Fibroblast of upper back skin (primary cell): ENCODE measurements around the gene SLC2A11.

Source experiments
- DNase-seq: peaks from one replicate; pipeline ENCODE4 v3.0.0-alpha.2; 2013

The SLC2A11 gene

DNA sequence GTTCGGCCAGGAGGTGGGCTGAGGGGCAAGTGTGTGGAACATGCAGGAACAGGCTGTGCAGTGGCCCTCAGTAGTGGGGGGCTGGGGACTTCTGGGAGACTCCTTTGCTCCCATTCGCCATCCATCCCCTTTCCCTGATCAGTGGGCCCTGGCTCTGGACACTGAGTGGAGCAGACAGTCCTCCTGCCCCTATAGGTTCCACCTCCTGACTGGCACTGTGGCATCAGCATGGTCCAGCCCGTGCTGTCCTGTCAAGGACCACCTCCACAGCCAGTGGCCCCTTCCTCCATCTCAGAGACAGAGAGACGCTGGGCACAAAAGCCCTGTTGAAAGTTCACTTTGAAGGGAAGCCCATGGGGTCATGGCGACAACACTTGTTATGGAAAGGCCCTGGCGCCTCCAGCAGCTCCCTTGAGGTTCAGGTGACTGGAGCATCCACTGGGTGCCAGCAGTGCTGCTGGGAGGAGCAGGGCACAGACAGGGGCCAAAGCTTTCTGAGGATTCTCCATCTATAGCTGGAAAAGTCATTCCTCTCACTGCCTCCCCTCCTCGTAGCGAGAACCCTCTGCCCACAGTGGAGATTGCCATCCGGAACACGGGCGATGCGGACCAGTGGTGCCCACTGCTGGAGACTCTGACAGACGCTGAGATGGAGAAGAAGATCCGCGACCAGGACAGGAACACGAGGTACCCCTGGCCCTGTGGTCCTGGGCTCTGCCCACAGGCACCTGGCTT is 24.5 kb upstream of the SLC2A11 start:
- no peak for DNase-seq

DNA sequence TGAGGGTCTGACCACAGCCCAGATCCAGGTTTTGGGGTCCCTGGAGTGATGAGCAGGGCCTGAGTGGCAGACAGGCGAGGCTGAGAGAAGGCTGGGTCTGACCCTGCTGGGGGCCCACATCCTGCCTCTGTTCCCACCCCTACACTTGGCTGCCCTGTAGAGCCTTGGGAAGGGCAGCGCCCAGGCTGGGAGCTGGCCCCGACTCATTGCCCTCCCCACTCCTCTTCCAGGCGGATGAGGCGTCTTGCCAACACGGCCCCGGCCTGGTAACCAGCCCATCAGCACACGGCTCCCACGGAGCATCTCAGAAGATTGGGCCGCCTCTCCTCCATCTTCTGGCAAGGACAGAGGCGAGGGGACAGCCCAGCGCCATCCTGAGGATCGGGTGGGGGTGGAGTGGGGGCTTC is 23.8 kb upstream of the SLC2A11 start:
- DNase-seq: no peak

DNA sequence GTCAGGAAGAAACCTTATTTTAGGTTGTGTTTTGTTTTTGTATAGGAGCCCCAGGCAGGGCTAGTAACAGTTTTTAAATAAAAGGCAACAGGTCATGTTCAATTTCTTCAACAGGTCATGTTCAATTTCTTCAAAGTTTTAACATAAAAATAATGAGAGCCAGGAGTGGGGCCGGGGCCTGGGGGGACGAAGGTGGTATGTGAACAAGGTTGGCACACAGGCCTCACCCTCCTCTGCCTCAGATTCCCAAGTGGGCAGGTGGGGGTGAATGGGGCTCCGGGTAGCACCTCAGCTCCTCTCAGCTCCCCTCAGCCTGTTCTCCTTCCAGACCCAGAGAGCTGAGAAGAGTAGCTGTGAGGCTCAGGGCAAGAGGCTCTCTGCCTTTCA is 23.3 kb upstream of the SLC2A11 start:
- DNase-seq: no peak

DNA sequence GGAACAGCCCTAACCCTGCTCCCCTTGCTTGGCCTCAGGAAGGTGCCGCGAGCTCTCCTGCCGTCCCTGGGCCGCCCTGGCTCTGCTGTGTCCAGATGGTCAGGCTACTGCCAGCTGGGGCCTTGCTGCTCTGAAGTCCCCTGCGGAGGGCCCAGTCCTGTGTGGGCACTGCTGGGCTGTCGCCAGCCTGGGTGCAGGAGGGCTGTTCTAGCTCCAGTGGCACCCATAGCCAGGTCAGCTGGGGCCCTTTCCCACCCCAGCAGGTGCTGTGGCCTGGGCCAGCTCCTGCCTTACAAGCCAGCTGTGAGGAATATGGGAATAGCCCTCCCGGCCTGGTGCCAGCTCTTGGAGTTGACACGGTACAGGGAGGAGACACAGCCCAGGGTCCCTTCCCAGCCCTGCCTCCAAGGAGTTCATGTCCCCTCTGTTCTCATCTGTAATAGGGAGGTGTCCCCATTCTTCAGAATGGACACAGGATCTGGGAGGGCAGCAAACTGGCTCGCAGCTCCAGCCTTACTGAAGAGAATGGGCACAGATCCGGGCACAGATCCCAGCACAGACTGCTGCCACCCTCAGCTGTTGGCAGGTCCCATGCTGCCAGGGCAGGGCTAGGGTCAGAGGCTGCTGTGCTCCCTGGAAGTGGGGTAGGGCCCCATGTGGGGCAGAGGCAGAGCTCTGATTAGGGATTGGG is 22.7 kb upstream of the SLC2A11 start:
- no peak for DNase-seq

DNA sequence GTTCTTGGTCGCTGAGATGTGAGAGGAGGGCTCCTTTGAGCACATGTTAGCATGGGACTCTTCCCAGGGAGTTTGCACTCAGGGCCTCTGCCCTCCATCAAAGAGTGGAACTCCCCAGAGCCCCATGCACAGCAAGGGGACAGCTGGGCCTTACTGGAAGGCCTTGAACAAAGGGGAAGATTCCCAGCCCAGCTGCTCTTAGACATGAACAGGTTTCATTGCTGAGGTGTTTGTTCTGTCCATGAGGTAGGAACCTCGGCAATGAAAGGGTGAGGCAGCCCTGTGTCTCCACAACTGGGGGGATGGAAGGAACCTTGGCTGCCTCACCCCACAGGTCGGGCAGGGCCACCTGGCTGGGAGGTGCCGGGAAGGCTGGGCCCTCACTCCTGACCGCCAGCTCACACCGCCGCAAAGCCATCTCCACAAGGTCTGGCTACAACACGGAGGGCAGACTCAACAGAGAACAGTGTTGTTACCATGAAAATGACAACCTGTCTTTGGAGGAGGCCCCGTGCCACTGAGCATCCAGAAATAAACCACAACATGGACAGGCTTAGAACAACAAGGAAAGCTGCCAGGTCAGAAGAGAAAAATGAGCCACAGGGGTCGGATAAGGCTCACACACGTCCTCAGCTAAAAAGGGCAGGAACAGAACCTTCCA is 22.1 kb upstream of the SLC2A11 start:
- DNase-seq: no peak

DNA sequence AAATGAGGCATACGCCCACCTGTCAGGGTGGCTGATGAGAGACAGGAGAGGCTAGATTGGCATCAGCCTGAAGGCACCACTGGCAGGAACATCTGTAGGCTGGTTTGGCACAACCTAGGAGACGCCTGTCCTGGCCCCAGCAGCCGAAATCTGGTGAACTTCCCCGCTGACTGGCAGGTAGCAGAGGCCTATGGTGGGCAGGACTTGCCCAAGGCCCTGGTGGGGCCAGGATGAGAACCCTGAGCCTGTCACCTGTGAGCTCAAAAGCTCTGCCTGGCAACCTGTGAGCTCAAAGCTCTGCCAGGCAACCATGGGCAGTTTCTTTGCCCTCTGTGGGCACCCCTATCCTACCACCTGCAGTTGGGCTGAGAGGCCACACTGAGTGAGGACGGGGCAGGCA is 21.4 kb upstream of the SLC2A11 start:
- DNase-seq: no peak

DNA sequence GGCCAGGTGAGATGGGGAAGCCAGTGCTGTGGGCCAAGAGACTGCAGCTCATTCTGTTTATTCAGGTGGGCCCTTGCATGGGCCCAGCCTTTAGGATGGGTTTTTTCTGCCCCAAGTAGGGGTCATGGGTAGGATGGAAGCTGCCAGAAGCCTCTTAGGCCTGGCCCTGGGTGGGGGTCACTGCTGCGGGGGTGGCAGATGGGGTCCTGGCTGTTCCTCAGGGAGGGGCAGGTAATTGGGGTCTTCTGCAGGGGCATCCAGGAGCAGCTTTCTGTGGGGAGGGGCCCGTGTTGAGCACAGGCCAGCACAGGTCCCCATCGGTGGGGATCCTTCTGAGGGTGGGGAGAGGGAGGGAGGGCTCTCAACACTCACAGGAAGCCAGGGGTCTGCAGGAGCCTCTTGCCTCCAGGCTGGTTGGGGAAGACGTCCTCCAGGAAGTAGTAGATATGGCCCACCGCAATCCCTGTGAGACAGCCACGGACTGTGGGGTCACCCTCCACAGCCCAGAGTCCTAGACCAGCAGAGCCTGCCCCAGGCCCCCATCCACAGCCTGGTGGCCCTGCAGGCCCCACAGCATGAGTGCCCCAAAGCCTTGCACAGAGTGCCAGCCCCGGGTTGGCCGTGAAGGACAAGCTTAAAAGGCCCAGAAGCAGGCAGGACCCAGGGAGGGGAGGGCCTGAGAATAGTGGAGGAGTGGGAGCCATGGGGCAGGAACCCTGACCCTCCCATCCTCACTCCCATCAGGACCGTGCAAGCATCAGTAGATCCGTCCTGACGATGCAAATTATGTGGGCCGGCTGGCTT is 20.8 kb upstream of the SLC2A11 start:
- DNase-seq: no peak

DNA sequence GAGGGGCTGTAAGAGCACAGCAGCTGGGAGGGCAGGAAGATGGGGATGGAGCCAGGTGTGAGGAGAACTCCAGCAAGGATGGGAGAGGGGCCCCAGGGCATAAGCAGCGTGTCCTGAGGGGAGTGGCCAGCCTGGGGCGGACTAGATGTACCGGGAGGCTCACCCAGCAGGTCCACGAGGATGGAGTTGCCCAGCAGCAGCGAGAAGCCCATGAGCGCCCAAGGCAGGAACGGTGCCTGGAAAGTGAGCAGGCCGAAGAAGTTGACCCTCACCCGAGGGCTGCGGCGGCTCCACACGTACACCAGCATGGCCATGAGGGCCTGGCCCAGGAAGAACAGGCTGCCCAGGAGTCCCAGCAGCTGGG is 20.2 kb upstream of the SLC2A11 start:
- DNase-seq: no peak

DNA sequence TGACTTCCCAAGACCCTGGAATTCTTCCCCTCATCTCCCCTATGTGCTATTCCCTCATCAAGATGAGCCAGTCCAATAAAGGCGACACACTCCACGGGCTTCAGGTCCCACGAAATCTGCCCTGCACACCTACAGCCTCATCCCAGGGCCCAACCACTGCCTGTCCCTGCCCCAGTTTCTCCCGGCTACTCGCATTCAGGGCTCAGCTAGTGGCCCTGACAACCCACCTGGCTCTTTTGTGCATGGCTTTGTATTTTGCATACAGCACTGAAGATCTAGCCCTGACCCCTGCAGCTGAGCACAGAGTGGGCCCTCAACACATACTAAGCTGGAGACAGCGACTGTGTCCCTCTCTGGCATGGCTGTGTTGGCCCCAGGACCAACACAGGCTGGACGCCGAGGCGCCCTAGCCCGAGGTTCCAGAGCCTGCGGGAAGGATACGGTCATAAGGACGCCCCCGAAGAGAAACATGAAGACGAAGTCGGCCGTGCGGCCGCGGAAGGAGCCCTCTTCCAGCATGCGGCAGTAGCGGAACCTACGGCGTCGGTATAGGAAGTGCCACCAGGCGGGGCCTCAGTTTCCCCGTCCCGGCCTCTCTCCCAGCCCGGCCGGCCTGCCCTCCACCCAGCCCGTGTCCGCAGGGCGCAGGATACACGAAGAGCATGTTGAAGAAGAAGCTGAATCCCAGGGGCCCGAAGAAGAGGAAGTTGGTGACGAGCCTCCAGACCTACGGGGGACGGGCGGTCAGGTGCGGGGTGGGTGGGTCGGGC is 19.6 kb upstream of the SLC2A11 start:
- DNase-seq: no peak

DNA sequence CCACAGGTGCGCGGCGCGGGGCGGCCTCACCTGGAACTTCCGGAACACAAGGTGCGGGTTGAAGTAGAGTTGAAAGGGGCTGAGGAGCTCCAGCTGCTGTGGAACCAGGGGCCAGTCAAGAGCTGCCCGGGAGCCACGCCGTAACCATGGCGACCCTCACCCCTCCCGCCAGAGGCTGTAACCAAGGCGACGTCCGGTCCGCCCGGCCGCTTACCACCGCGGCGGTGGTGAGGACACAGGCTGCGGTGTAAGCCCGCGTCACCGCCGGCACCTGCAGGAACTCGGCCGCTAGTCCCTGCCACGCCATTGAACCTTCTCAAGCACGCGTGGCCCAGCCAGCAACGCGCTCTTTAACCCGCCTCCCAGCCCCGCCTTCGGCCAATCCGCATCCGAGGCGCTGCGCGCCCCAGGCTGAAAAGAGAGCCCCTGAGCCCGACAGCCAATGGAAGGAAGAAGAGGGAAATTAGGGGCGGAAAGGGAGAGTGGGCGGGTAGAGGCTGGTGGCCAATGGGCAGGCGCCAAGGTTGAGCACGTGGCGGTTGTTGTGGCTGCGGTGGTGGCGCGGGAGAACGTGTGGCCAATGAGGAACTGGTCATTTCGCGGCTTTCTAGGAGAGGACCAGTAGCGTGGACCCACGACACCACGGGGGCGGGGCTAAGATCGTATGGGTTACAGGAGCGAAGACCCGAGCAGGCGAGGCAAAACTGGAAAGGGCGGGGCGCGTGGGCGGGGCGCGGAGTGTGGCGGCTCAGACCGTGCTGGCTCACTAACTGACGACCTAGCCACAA is 18.8 kb upstream of the SLC2A11 start, which contains the start of gene DERL3:
Gene DERL3 (minus strand): TSS at position 326 of the 788 bp plus-strand sequence. CDS start 19 bp downstream, at position 307.
- DNase-seq: peak; percentile 97

DNA sequence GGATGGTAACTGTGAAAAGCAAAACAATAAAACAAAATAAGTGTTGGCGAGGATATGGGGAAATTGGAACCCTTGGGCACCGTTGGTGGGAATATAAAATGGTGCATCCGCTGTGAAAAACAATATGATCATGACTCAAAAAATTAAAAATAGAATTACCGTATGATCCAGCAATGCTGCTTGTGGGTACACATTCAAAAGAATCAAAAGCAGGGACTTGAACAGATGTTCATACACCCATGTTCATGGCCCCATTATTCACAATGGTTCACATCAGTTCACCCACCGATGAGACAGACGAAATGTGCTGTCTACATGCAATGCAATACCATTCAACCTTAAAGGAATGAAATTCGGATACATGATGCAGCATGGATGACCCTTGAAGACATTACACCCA is 17.6 kb upstream of the SLC2A11 start:
- no peak for DNase-seq

DNA sequence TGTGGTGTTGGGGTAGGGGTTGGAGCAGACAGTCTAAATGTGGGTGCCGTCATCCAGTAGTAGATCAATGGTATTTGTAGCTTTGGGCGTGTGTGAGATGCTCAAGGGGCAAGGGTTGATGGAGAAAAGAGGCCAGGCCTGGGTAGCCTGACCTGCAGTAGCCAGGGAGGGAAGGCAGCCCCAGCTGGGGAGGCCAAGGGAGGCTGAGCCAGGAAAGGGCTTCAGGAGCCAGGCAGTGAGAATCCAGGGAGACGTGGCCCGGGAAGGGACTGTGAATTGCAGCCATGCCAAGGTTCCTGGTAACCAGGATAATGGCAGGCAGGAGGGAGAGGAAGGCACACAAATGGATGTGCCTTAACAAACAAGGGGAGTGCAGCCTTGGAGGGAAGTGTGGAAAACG is 16.4 kb upstream of the SLC2A11 start:
- no peak for DNase-seq

DNA sequence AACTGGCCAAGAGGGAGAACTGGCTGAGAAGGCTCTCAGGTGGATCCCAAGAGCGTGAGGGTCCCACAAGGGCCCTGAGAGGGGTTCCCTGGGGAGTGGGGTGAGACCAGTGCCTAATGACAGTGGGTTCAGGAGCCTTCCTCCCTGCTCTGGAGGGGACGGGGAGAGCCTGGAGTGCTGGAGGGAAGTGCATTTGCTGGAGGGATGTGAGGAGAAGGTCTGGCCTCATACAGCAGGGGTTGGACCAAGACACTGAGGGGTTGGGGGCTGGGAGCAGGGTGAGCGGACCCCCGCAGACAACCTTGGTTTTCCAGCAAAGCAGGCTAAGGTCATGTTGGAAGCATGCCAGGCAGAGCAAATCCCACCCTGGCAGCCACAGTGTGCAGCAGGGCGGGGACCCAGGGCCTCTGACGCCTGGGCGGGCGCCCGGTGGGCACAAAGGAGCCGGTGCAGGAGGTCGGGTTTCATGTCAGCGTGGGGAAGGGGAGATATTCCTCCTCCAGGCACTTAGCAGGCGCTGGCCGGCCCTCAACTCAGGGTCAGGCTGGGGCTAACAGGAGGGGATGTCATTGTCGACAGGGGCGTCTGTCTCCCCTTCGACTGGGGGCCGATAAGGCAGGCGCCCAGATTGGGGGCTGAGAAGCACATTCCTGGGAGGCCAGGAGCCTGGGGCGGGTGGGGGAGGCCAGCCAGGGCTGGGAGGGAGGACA is 15.8 kb upstream of the SLC2A11 start:
- no peak for DNase-seq

DNA sequence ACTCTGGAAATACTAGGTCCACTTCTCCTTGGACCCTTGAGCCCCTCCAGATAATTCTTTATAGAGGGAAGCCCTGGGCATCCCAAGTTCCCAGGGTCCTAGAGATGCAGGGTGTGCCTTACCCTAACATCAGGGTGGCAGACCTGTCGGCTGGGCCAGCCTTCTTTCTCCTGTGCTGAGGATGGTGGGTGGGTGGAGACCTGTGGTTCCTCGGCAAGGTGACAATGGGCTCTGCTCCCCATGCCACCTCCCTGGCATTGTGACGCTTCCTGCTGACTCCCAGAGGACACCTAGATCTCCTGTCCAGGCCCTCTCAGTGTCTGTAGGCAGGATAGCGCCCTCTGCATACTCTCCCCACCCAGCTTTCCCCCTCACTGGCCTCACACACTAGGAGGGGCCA is 15.1 kb upstream of the SLC2A11 start:
- no peak for DNase-seq

DNA sequence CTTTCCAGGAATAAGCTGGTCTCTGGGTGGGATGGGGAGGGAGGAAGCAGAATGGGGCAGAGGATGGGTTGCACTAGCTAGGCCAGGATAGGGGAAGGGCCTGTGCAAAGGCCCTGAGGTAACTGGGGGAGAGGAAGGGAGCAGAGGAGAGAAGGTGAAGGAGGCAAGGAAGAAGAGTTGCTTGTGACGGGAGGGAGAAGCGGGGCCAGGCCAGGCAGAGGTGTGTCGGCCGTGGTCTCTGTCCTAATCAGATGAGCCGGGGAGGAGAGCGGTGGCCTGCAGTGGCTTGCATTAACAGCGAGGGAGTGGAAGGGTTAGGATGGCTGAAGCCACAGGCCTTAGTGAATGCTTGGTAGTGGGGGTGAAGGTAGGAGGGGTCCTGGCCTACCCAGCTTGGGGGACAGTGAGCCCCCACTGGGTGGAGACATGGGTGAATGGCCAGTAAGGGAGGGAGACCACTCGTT is 12.9 kb upstream of the SLC2A11 start:
- DNase-seq: no peak

DNA sequence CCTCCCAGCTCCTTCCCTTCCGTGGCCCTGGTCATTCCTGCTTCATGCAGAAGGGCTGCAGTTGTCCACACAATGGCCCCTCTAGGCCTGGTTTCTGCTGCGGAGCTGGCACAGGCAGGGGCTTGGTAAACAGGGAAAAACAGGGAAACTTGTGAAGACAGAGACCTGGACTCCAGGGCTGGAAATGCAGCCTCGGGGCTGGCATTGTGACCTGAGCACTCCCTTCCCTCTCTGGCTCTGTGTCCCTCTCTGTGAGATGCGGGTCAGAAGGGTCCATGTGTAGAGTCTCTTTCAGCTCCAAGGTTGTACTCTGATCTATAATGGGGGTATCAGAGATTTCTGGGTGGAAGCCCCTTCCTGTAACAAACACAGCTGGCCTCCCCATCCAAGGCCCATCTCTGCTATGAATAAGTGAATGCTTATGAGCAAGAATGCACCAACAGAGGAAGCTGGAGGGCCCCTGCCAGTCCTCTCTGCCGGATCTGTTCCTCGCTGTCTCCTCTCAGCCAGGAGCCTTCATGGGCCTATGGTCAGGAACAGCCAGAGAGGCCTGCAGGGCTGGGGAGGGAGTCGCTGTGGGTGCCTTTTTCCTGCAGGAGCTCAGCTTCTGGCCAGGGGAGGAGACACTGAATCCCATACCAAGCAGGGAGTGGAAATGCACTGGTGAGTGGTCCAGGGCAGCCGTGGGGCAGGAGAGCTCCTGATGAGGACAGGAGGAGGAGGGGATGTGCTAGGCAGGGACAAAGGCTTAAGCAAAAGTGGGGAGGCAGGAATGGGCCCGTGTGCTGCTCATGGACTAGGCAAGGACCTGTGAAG is 12.2 kb upstream of the SLC2A11 start:
- no peak for DNase-seq

DNA sequence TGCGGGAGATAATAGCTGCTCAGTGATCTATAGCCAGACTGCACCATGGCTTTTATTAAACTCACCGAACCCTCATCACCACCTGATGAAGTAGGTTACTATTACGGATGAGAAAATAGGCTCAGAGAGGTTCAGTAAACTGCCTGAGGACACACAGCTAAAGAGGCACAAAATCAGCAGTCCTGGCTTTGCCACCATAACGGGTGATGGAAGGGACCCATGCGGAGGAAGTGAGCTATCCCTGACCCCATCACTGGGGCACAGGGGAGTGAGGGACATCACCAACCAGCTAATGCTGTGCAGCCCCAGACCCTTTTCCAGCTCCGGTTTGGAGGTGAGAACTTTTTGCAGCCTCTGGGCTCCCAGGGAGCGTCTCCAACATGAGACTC is 11.6 kb upstream of the SLC2A11 start:
- DNase-seq: no peak

DNA sequence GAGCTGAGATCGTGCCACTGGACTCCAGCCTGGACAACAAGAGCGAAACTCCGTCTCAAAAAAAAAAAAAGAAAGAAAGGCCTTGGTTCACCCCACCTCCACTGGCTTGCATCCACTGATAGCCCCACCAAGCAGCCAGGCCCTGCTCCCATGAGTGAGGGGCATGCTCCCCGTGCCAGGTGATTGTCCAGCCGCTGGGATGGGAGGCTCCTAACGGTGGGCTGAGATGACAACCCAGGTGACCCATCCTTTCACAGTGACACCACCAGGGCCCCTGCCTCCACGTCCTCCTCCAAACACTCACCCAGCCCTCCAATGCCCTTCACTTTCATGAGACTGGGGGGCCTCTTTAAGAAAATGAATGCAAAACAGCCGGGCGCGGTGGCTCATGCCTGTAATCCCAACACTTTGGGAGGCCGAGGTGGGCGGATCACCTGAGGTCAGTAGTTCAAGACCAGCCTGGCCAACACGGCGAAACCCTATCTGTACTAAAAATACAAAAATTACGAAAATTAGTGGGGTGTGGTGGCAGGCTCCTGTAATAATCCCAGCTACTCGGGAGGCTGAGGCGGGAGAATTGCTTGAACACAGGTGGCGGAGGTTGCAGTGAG is 10.3 kb upstream of the SLC2A11 start:
- no peak for DNase-seq
